Trophoblast cell (in vitro differentiated cells and primary cell): Measurements from ENCODE around the gene MYO1E.

ENCODE experiments used
- DNase-seq, 2 donors: peaks; one replicate each; pipeline ENCODE4 v3.0.0-alpha.2; 2016
- H2AFZ ChIP-seq: 2 replicates; pipeline ENCODE4 v1.6.1; 2013; ENCODE audit warnings: low read length, moderate library complexity, mild to moderate bottlenecking; ENCODE audit not compliant: insufficient read depth, poor library complexity
- H2AK5ac ChIP-seq: 2 replicates; pipeline ENCODE4 v1.6.1; 2013; ENCODE audit warnings: mild to moderate bottlenecking, low read length
- H2BK120ac ChIP-seq: 2 replicates; pipeline ENCODE4 v1.6.1; 2013; ENCODE audit warnings: low read length, mild to moderate bottlenecking, moderate library complexity; ENCODE audit not compliant: insufficient read depth, poor library complexity
- H2BK12ac ChIP-seq: 2 replicates; pipeline ENCODE4 v1.6.1; 2013; ENCODE audit warnings: mild to moderate bottlenecking, low read length, moderate library complexity
- H2BK5ac ChIP-seq: 2 replicates; pipeline ENCODE4 v1.6.1; 2013; ENCODE audit warnings: low read length, low read depth, moderate library complexity, mild to moderate bottlenecking; ENCODE audit not compliant: poor library complexity
- H3K14ac ChIP-seq: 2 replicates; pipeline ENCODE4 v1.6.1; 2013; ENCODE audit warnings: mild to moderate bottlenecking, low read length
- H3K18ac ChIP-seq: 2 replicates; pipeline ENCODE4 v1.6.1; 2013; ENCODE audit warnings: mild to moderate bottlenecking, low read length
- H3K23ac ChIP-seq: 2 replicates; pipeline ENCODE4 v1.6.1; 2013; ENCODE audit warnings: low read length
- H3K27ac ChIP-seq: 2 replicates; pipeline ENCODE4 v1.5.1; 2013; ENCODE audit warnings: low read depth, mild to moderate bottlenecking, inconsistent platforms, low read length, moderate library complexity
- H3K27me3 ChIP-seq: 2 replicates; pipeline ENCODE4 v1.6.1; 2013; ENCODE audit warnings: inconsistent platforms, mild to moderate bottlenecking, low read length, moderate library complexity; ENCODE audit not compliant: insufficient read depth
- H3K36me3 ChIP-seq, 2 experiments: 1 replicate in 1 of 2; 2 replicates in 1 of 2; pipeline ENCODE4 v1.6.1; 2013; ENCODE audit warnings: low read length in 2 of 2, mild to moderate bottlenecking in 2 of 2, moderate library complexity in 1 of 2; ENCODE audit not compliant: insufficient read depth in 2 of 2, control insufficient read depth in 1 of 2
- H3K4ac ChIP-seq: 2 replicates; pipeline ENCODE4 v1.6.1; 2013; ENCODE audit warnings: low read depth, mild to moderate bottlenecking, low read length, moderate library complexity
- H3K4me1 ChIP-seq, 2 experiments: 1 replicate in 1 of 2; 2 replicates in 1 of 2; pipeline ENCODE4 v1.6.1; 2013; ENCODE audit warnings: low read length in 2 of 2, mild to moderate bottlenecking in 2 of 2, moderate library complexity in 1 of 2; ENCODE audit not compliant: insufficient read depth in 2 of 2, control insufficient read depth in 1 of 2
- H3K4me2 ChIP-seq: 2 replicates; pipeline ENCODE4 v1.6.1; 2013; ENCODE audit warnings: inconsistent platforms, mild to moderate bottlenecking, low read length, moderate library complexity
- H3K4me3 ChIP-seq: 2 replicates; pipeline ENCODE4 v1.5.1; 2013; ENCODE audit warnings: mild to moderate bottlenecking, low read depth, low read length, inconsistent platforms
- H3K79me1 ChIP-seq: one replicate; pipeline ENCODE4 v1.6.1; 2013; ENCODE audit warnings: low read length
- H3K79me2 ChIP-seq: 2 replicates; pipeline ENCODE4 v1.6.1; 2013; ENCODE audit warnings: low read length, mild to moderate bottlenecking; ENCODE audit not compliant: control insufficient read depth, insufficient read depth, poor library complexity
- H3K9ac ChIP-seq: 2 replicates; pipeline ENCODE4 v1.6.1; 2013; ENCODE audit warnings: mild to moderate bottlenecking, low read length
- H3K9me3 ChIP-seq: 2 replicates; pipeline ENCODE4 v1.6.1; 2013; ENCODE audit warnings: low read depth, mild to moderate bottlenecking, control low read depth, inconsistent platforms, low read length; ENCODE audit not compliant: insufficient read depth
- H4K12ac ChIP-seq: 2 replicates; pipeline ENCODE4 v1.6.1; 2013; ENCODE audit warnings: low read depth, mild to moderate bottlenecking, low read length, moderate library complexity
- H4K8ac ChIP-seq: 2 replicates; pipeline ENCODE4 v1.6.1; 2013; ENCODE audit warnings: low read depth, mild to moderate bottlenecking, low read length, moderate library complexity
- H4K91ac ChIP-seq: one replicate; pipeline ENCODE4 v1.6.1; 2013; ENCODE audit warnings: low read depth, mild to moderate bottlenecking, low read length, moderate library complexity
- WGBS: extraction: QIAGEN DNeasy Blood & Tissue Kit; methylation state at CpG from one replicate; pipeline ENCODE4 v1.1.7; 2013; ENCODE audit warnings: missing lambda C conversion rate; ENCODE audit not compliant: insufficient read length, insufficient coverage; ENCODE audit errors: extremely low coverage; 5-methylcytosine and 5-hydroxymethylcytosine counted together

Gene MYO1E

DNA sequence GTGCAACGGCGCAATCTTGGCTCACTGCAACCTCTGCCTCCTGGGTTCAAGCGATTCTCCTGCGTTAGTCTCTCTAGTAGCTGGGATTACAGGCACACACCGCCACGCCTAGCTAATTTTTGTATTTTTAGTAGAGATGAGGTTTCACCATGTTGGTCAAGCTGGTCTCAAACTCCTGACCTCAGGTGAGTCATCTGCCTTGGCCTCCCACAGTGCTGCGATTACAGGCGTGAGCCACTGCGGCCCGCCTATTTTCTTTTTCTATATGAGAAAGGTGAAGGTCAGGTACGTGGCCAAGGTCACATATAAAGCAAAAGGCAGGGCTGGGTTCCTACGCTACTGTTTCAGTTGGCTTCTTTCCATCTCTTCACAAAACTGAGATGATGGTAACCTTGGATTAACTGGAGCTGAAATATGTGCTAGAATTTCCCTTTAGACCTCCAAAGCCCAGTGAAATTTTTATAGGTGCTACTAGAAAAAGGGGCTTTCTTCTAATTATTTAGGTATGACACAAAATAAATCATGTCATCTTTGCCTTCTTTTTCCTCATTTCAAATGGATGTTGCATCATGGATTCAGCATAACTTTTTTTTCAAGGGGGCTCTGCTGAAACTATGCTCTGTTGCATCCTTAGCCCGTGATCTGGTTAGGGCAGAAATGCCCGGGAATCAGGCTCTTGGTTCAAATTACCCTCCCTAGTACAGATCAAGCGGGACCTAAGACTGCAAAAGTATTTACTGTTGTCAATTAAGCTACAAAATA lies 68.5 kb downstream of the MYO1E start:
- Histone ChIP-seq H3K14ac (no peak overlapping the region), H3K18ac (no peak overlapping the region)
- no CpG with 5 or more reads among the region's 15 CpGs for WGBS

DNA sequence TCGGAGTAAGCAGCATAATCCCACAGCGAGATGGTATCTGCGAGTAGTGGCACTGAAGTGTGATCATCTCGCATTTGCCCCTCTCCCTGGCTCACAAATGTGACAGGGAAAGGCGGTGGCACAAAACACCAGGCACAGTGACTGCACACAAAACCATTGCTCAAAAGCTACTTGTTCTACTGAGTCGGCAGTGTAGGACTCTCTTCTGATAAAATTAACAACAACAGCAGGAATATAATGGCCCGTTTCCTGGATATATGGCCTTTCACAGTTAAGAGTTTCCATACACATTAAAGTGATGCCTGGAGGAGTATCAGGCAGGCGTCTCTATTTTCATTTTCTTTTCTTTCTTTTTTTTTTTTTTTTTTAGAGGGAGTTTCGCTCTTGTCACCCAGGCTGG lies 69.0 kb downstream of the MYO1E start:
- no peak overlapping the region for H2BK5ac ChIP-seq
- WGBS = no CpG with 5 or more reads among the region's 9 CpGs
- no peak for DNase-seq

More for the DNA sequence above, 68.5 kb downstream of the MYO1E start:
- H3K4me2 ChIP-seq = no peak overlapping the region
- H3K9me3 ChIP-seq = peaks cover 2% of the 10 kb centered on the region
- H3K79me1 ChIP-seq = no peaks in the 10 kb centered on the region
- no peak overlapping the region for H2AK5ac ChIP-seq
- H2BK12ac ChIP-seq = no peak overlapping the region
- H4K8ac ChIP-seq = no peak overlapping the region
- no peak overlapping the region for H2BK120ac ChIP-seq
- H3K36me3 ChIP-seq = no peaks in the 10 kb centered on the region
- H3K23ac ChIP-seq = no peak overlapping the region
- H3K4me3 ChIP-seq = no peak overlapping the region
- H4K91ac ChIP-seq = no peak overlapping the region
- no peak overlapping the region for H3K4ac ChIP-seq
- no peaks in the 10 kb centered on the region for H3K27me3 ChIP-seq
- H3K9ac ChIP-seq = no peak overlapping the region
- H4K12ac ChIP-seq = no peak overlapping the region
- no peak overlapping the region for H2AFZ ChIP-seq
- H2BK5ac ChIP-seq = no peak overlapping the region
- H3K79me2 ChIP-seq = no peaks in the 10 kb centered on the region
- no peaks in the 10 kb centered on the region for H3K4me1 ChIP-seq
- peak in 1 of 2 donors; percentile 32 for DNase-seq
- H3K27ac ChIP-seq = no peak overlapping the region

DNA sequence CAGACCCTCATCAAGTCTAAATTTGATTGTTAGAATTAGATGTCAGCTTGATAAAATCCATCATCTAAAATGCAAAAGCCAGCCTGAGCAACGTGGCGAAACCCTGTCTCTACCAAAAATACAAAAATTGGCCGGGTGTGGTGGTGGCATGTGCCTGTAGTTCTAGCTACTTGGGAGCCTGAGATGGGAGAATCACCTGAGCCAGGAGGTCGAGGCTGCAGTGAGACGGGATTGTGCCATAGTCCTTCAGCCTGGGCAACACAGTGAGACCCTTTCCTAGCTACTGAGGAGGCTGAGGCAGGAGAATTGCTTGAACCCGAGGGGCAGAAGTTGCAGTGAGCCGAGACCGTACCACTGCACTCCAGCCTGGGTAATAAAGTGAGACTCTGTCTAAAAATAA lies 69.5 kb downstream of the MYO1E start:
- no peaks in the 10 kb centered on the region for H3K79me2 ChIP-seq
- no peaks in the 10 kb centered on the region for H3K27me3 ChIP-seq
- no peak for DNase-seq
- no peak overlapping the region for H4K91ac ChIP-seq
- H4K8ac ChIP-seq = no peak overlapping the region
- no peak overlapping the region for H3K4me3 ChIP-seq
- H2AK5ac ChIP-seq = no peak overlapping the region
- H3K23ac ChIP-seq = no peak overlapping the region
- H3K9me3 ChIP-seq = peaks cover 2% of the 10 kb centered on the region
- H4K12ac ChIP-seq = no peak overlapping the region
- H3K14ac ChIP-seq = no peak overlapping the region
- no peaks in the 10 kb centered on the region for H3K79me1 ChIP-seq
- H2BK12ac ChIP-seq = no peak overlapping the region
- H3K4me1 ChIP-seq = no peaks in the 10 kb centered on the region
- H2BK5ac ChIP-seq = no peak overlapping the region
- H2AFZ ChIP-seq = no peak overlapping the region
- H3K27ac ChIP-seq = no peak overlapping the region
- H2BK120ac ChIP-seq = no peak overlapping the region
- H3K9ac ChIP-seq = no peak overlapping the region
- no CpG with 5 or more reads among the region's 8 CpGs for WGBS
- no peak overlapping the region for H3K4me2 ChIP-seq
- no peak overlapping the region for H3K18ac ChIP-seq
- no peak overlapping the region for H3K4ac ChIP-seq
- H3K36me3 ChIP-seq = no peaks in the 10 kb centered on the region

More for the DNA sequence above, 69.0 kb downstream of the MYO1E start:
- no peaks in the 10 kb centered on the region for H3K27me3 ChIP-seq
- no peak overlapping the region for H2AK5ac ChIP-seq
- no peak overlapping the region for H3K9ac ChIP-seq
- no peak overlapping the region for H3K14ac ChIP-seq
- no peak overlapping the region for H4K8ac ChIP-seq
- H3K4me1 ChIP-seq = no peaks in the 10 kb centered on the region
- no peak overlapping the region for H4K12ac ChIP-seq
- peaks cover 2% of the 10 kb centered on the region for H3K9me3 ChIP-seq
- no peak overlapping the region for H3K27ac ChIP-seq
- H3K79me1 ChIP-seq = no peaks in the 10 kb centered on the region
- no peak overlapping the region for H3K4ac ChIP-seq
- H2AFZ ChIP-seq = no peak overlapping the region
- H2BK120ac ChIP-seq = no peak overlapping the region
- no peak overlapping the region for H4K91ac ChIP-seq
- no peak overlapping the region for H3K18ac ChIP-seq
- no peaks in the 10 kb centered on the region for H3K79me2 ChIP-seq
- H3K4me3 ChIP-seq = no peak overlapping the region
- no peak overlapping the region for H3K23ac ChIP-seq
- no peak overlapping the region for H3K4me2 ChIP-seq
- H2BK12ac ChIP-seq = no peak overlapping the region
- no peaks in the 10 kb centered on the region for H3K36me3 ChIP-seq

DNA sequence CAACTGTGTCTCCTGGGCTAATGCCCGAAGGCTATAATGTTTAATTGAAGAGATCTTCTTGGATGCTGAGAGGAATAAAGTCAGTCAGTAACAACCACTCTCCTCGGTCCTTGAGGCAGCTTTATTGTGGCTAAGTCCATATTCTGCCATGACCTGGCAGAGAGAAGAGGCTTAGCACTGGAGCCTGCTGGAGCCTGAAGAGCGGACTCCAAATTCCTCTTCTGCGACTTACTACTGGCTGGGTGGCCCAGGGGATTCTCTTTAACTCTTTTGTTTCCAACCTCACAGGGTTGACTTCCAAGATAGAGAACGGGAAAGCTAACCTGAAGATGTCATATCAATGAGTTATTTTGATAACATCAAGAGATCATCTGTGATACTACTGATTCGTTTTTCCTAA lies 71.1 kb downstream of the MYO1E start:
- no CpG with 5 or more reads among the region's 6 CpGs for WGBS
- peaks cover under 1% of the 10 kb centered on the region in 2 experiments for H3K4me1 ChIP-seq
- H3K27ac ChIP-seq = no peak overlapping the region
- no peak for DNase-seq
- H4K8ac ChIP-seq = no peak overlapping the region
- no peak overlapping the region for H4K12ac ChIP-seq
- no peaks in the 10 kb centered on the region for H3K36me3 ChIP-seq
- peaks cover 2% of the 10 kb centered on the region for H3K9me3 ChIP-seq
- no peak overlapping the region for H2BK120ac ChIP-seq
- H2BK5ac ChIP-seq = no peak overlapping the region
- H3K4me3 ChIP-seq = no peak overlapping the region
- no peak overlapping the region for H4K91ac ChIP-seq
- no peaks in the 10 kb centered on the region for H3K27me3 ChIP-seq
- no peak overlapping the region for H3K4me2 ChIP-seq
- no peak overlapping the region for H3K18ac ChIP-seq
- H2BK12ac ChIP-seq = no peak overlapping the region
- H2AK5ac ChIP-seq = no peak overlapping the region
- H3K14ac ChIP-seq = no peak overlapping the region
- H3K23ac ChIP-seq = no peak overlapping the region
- H3K4ac ChIP-seq = no peak overlapping the region
- no peak overlapping the region for H3K9ac ChIP-seq
- no peaks in the 10 kb centered on the region for H3K79me2 ChIP-seq
- H2AFZ ChIP-seq = no peak overlapping the region
- no peaks in the 10 kb centered on the region for H3K79me1 ChIP-seq
